NCI-H510A (cell line): ENCODE data around the gene OSGIN1.

ENCODE experiments used
- DNase-seq: peaks from one replicate; lab custom pipeline; 2025; lab: John Stamatoyannopoulos, UW

OSGIN1 gene

GRCh38 chr16:83957296-83957855, 4.3 kb downstream of the OSGIN1 start:
- no peak for DNase-seq

GRCh38 chr16:83958137-83958845, 5.3 kb downstream of the OSGIN1 start:
- DNase-seq = no peak

- no peak for DNase-seq
Observed at GRCh38 chr16:83958846-83959565, 6.0 kb downstream of the OSGIN1 start.

- no peak for DNase-seq
Observed at GRCh38 chr16:83959656-83960434, 6.8 kb downstream of the OSGIN1 start.

- no peak for DNase-seq
Observed at GRCh38 chr16:83960521-83961249, 7.6 kb downstream of the OSGIN1 start.

- no peak for DNase-seq
Observed at GRCh38 chr16:83961591-83961990, 8.6 kb downstream of the OSGIN1 start.

GRCh38 chr16:83963277-83964119, 10.5 kb downstream of the OSGIN1 start:
- DNase-seq = no peak

GRCh38 chr16:83964684-83965443, 11.8 kb downstream of the OSGIN1 start:
- DNase-seq = no peak

- DNase-seq = no peak
Observed at GRCh38 chr16:83965444-83966152, 12.6 kb downstream of the OSGIN1 start.

GRCh38 chr16:83966153-83966696, 13.2 kb downstream of the OSGIN1 start:
- no peak for DNase-seq

- no peak for DNase-seq
Observed at GRCh38 chr16:83967091-83967490, 14.1 kb downstream of the OSGIN1 start.

- DNase-seq = no peak
Observed at GRCh38 chr16:83967838-83968305, 14.8 kb downstream of the OSGIN1 start, which contains the start of gene NECAB2. Gene NECAB2 (plus strand): TSS chr16:83968244. CDS start chr16:83968649, 405 bp downstream.

- no peak for DNase-seq
Observed at GRCh38 chr16:83968306-83968851, 15.3 kb downstream of the OSGIN1 start.

- no peak for DNase-seq
Observed at GRCh38 chr16:83968891-83969649, 16.0 kb downstream of the OSGIN1 start.

- DNase-seq = no peak
Observed at GRCh38 chr16:83969771-83970429, 16.9 kb downstream of the OSGIN1 start.

GRCh38 chr16:83970430-83970815, 17.4 kb downstream of the OSGIN1 start:
- no peak for DNase-seq
